B cell (primary cell): ENCODE results near the gene SHMT1. TPM values are rescaled to one million over a fixed set of nuclear protein-coding genes. Genes with fewer than 3 reads are reported as not detected.
"Not testable (repeated sequence)": the region's sequence is repeated elsewhere in the genome, so short reads cannot be mapped to it uniquely, and the experiment has no call there.

Experiments used
- ATAC-seq: fragments of 200-7000 bp; cut with Tn5 transposase; one replicate; pipeline ENCODE4 v1.10.0; 2021; ENCODE audit warnings: low read depth, mild to moderate bottlenecking, moderate number of reproducible peaks, moderate library complexity
- CTCF ChIA-PET: fragments of 350-600 bp; sonication (Branson Sonifier 250); formaldehyde crosslinking; loops from one replicate; lab custom pipeline; 2021; ENCODE audit warnings: antibody characterized with exemption, inconsistent platforms; lab: Charles Lee
- POLR2A ChIA-PET: fragments of 350-600 bp; sonication (Branson Sonifier 250); formaldehyde crosslinking; loops from one replicate; lab custom pipeline; 2021; ENCODE audit warnings: antibody characterized with exemption; lab: Charles Lee
- DNase-seq: peaks from one replicate; pipeline ENCODE4 v3.0.0; 2013
- H2AFZ ChIP-seq: 2 replicates; pipeline ENCODE4 v1.6.1; 2012; ENCODE audit warnings: mild to moderate bottlenecking, low read depth, low read length; ENCODE audit not compliant: insufficient read depth, poor library complexity, severe bottlenecking
- H3K27ac ChIP-seq, 2 donors: 1 replicate in 1 of 2; 2 replicates in 1 of 2; pipeline ENCODE4 v1.5.1; 2012 to 2013; ENCODE audit warnings: low read length in 2 of 2, mild to moderate bottlenecking in 2 of 2, moderate library complexity in 1 of 2
- H3K27me3 ChIP-seq, 4 experiments: fragments of 200-600 bp in 1 of 4; sonication (generic) in 1 of 4; replicated peaks in 1 of 4; 1 replicate in 2 of 4; 2 replicates in 2 of 4; pipeline versions ENCODE4 v1.6.1 to v1.7.0; 2013 to 2016; ENCODE audit warnings: low read length in 3 of 4, mild to moderate bottlenecking in 2 of 4, mixed read lengths in 1 of 4, moderate library complexity in 1 of 4; ENCODE audit not compliant: insufficient read depth in 4 of 4, control insufficient read depth in 3 of 4; ENCODE audit errors: control extremely low read depth in 1 of 4
- H3K36me3 ChIP-seq, 2 experiments: replicated peaks in 1 of 2; 1 replicate in 1 of 2; 2 replicates in 1 of 2; pipeline versions ENCODE4 v1.6.1 to v1.7.1; 2013; ENCODE audit warnings: low read length in 1 of 2; ENCODE audit not compliant: insufficient read depth in 2 of 2, control insufficient read depth in 1 of 2; ENCODE audit errors: control extremely low read depth in 1 of 2, extremely low read depth in 1 of 2
- H3K4me1 ChIP-seq, 2 donors: fragments of 200-600 bp in 1 of 2; sonication (generic) in 1 of 2; 1 replicate in 1 of 2; 2 replicates in 1 of 2; pipeline versions ENCODE4 v1.5.1 to v1.6.1; 2013 to 2017; ENCODE audit warnings: low read length in 2 of 2; ENCODE audit not compliant: control insufficient read depth in 2 of 2, insufficient read depth in 2 of 2
- H3K4me2 ChIP-seq: replicated peaks from 2 replicates; pipeline ENCODE3; 2012; ENCODE audit warnings: mild to moderate bottlenecking, low read depth, low read length; ENCODE audit not compliant: poor library complexity, severe bottlenecking
- H3K4me3 ChIP-seq, 5 experiments: fragments of 200-600 bp in 1 of 5; sonication (generic) in 1 of 5; 1 replicate in 3 of 5; 2 replicates in 2 of 5; pipeline versions ENCODE4 v1.5.1 to v1.7.0; 2011 to 2016; ENCODE audit warnings: low read length in 4 of 5, mild to moderate bottlenecking in 4 of 5, low read depth in 2 of 5, control low read depth in 1 of 5, moderate library complexity in 1 of 5; ENCODE audit not compliant: insufficient read depth in 1 of 5; ENCODE audit errors: control extremely low read depth in 1 of 5, extremely low read depth in 1 of 5
- H3K79me2 ChIP-seq: fragments of 200-600 bp; sonication (generic); one replicate; pipeline ENCODE4 v1.6.0; 2016; ENCODE audit warnings: low read length; ENCODE audit not compliant: control insufficient read depth, insufficient read depth
- H3K9ac ChIP-seq: fragments of 200-600 bp; sonication (generic); 2 replicates; pipeline ENCODE4 v1.6.1; 2017; ENCODE audit warnings: mild to moderate bottlenecking, low read length, moderate library complexity
- H3K9me3 ChIP-seq, 3 donors: one replicate each; pipeline versions ENCODE4 v1.6.1 to v1.7.1; 2013; ENCODE audit warnings: low read length in 2 of 3; ENCODE audit not compliant: control insufficient read depth in 2 of 3, insufficient read depth in 1 of 3; ENCODE audit errors: control extremely low read depth in 1 of 3
- H4K20me1 ChIP-seq: 2 replicates; pipeline ENCODE4 v1.6.0; 2012; ENCODE audit warnings: mild to moderate bottlenecking, low read length; ENCODE audit not compliant: insufficient read depth, control insufficient read depth, poor library complexity, severe bottlenecking
- H3K27ac Mint-ChIP-seq: one replicate; pipeline ENCODE4 v1.8.0; 2021; ENCODE audit warnings: mixed read lengths
- H3K27me3 Mint-ChIP-seq: one replicate; pipeline ENCODE4 v1.8.0; 2021; ENCODE audit warnings: mixed read lengths
- H3K4me1 Mint-ChIP-seq: one replicate; pipeline ENCODE4 v1.8.0; 2021; ENCODE audit warnings: mixed read lengths
- H3K4me3 Mint-ChIP-seq: one replicate; pipeline ENCODE4 v1.8.0; 2021; ENCODE audit warnings: mixed read lengths
- H3K9me3 Mint-ChIP-seq: one replicate; pipeline ENCODE4 v1.8.0; 2022; ENCODE audit warnings: mixed read lengths; ENCODE audit not compliant: insufficient read depth
- CTCF ChIP-seq: fragments of 200-600 bp; IDR thresholded peaks from one replicate; pipeline ENCODE4 v1.8.0; 2022; ENCODE audit warnings: antibody characterized with exemption, mild to moderate bottlenecking
- EZH2 ChIP-seq: IDR thresholded peaks from 2 replicates; pipeline ENCODE4 v1.6.1; 2012; ENCODE audit warnings: borderline replicate concordance, low read depth, mild to moderate bottlenecking, moderate library complexity, low read length; ENCODE audit not compliant: insufficient read depth, poor library complexity, severe bottlenecking
- WGBS: methylation state at CpG from one replicate; pipeline ENCODE4 v1.1.5; 2013; ENCODE audit warnings: missing lambda C conversion rate; ENCODE audit not compliant: insufficient coverage; 5-methylcytosine and 5-hydroxymethylcytosine counted together
- intact Hi-C: fragments of 100-400 bp; cut with micrococcal nuclease; formaldehyde crosslinking; loops from one replicate; pipeline ENCODE4 v1.10.0; 2022
- polyA plus RNA-seq: library from polyadenylated mRNA; depleted of rRNA; stranded (reverse); fragments of >200 nt; gene quantifications from 2 replicates; pipeline ENCODE4 v1.2.3, GENCODE V29; 2012
- total RNA-seq, 2 donors: library from RNA; stranded (reverse); fragments of 120-200 nt in 1 of 2; gene quantifications; 1 replicate in 1 of 2; 2 replicates in 1 of 2; pipeline versions ENCODE4 v1.2.3 to v1.2.4, GENCODE V29; 2013 to 2022

The SHMT1 gene
- total and polyA plus RNA-seq, 2 donors (not counting 1 experiment from before 2014, with no cell fraction given) = 6.9 to 23.5 TPM

GRCh38 chr17:18379246-18380146 lies 16.1 kb upstream of the SHMT1 start:
- Histone ChIP-seq H2AFZ (no peak overlapping the region), H3K9ac (no peak overlapping the region), H3K4me2 (no peak overlapping the region), H3K9me3 (peaks cover 0 to 7% (median 4%) of the 10 kb centered on the region in 3 donors), H3K4me3 (no peak overlapping the region), H3K27ac (no peak overlapping the region), H3K4me1 (peaks cover 7 to 18% of the 10 kb centered on the region in 2 donors), H4K20me1 (no peaks in the 10 kb centered on the region), H3K79me2 (no peaks in the 10 kb centered on the region), H3K36me3 (no peaks in the 10 kb centered on the region), H3K27me3 (peaks cover 0 to 27% (median 5%) of the 10 kb centered on the region in 4 experiments)
- no peak for ATAC-seq
- ChIA-PET CTCF (interaction anchor here (0.5 kb wide), 1 partner anchor 157 kb away, joined by 3 read pairs; no protein-coding TSS in a partner anchor), POLR2A (no interaction called here)
- H3K9me3 Mint-ChIP-seq = no peaks in the 10 kb centered on the region
- H3K27me3 Mint-ChIP-seq = peaks cover 10% of the 10 kb centered on the region
- 96% methylated on average over 12 of the region's 16 CpGs for WGBS
- intact Hi-C loops = no loop called here
- H3K4me3 Mint-ChIP-seq = no peak overlapping the region
- no peak for TF ChIP-seq CTCF
- no peak for TF ChIP-seq EZH2
- H3K27ac Mint-ChIP-seq = no peak overlapping the region
- peaks cover 9% of the 10 kb centered on the region for H3K4me1 Mint-ChIP-seq
- DNase-seq = no peak

- H3K27ac Mint-ChIP-seq, H3K27ac ChIP-seq, H3K4me3 Mint-ChIP-seq, DNase-seq, H3K4me1 Mint-ChIP-seq, H3K9ac ChIP-seq, POLR2A ChIA-PET, H4K20me1 ChIP-seq, ATAC-seq, H2AFZ ChIP-seq, H3K36me3 ChIP-seq, H3K79me2 ChIP-seq, H3K9me3 ChIP-seq, H3K4me2 ChIP-seq, H3K9me3 Mint-ChIP-seq, intact Hi-C loops, H3K4me3 ChIP-seq: not testable (repeated sequence)
- CTCF ChIA-PET = interaction anchor here (0.5 kb wide), 1 partner anchor 156 kb away, joined by 3 read pairs; no protein-coding TSS in a partner anchor
- peaks cover 10% of the 10 kb centered on the region for H3K27me3 Mint-ChIP-seq
- H3K4me1 ChIP-seq = peaks cover 7 to 18% of the 10 kb centered on the region in 2 donors
- peaks cover 0 to 27% (median 5%) of the 10 kb centered on the region in 4 experiments for H3K27me3 ChIP-seq
- 100% methylated on average over 1 of the region's 5 CpGs for WGBS
Observed at GRCh38 chr17:18378614-18379013, 15.3 kb upstream of the SHMT1 start.
